CD8-positive, alpha-beta memory T cell (primary cell): ENCODE results near the gene RBM4. TPM values are rescaled to one million over a fixed set of nuclear protein-coding genes. Genes with fewer than 3 reads are reported as not detected.
"Not testable (repeated sequence)": the region's sequence is repeated elsewhere in the genome, so short reads cannot be mapped to it uniquely, and the experiment has no call there.

Source experiments
- CTCF ChIA-PET: fragments of 350-600 bp; sonication (Branson Sonifier 250); formaldehyde crosslinking; loops from one replicate; lab custom pipeline; 2021; ENCODE audit warnings: antibody characterized with exemption; lab: Charles Lee
- POLR2A ChIA-PET: fragments of 350-600 bp; sonication (Branson Sonifier 250); formaldehyde crosslinking; loops from one replicate; lab custom pipeline; 2021; ENCODE audit warnings: antibody characterized with exemption; lab: Charles Lee
- DNase-seq, 5 donors: peaks; one replicate each; pipeline versions ENCODE4 v3.0.0 to v3.0.0-alpha.2; 2020 to 2022; ENCODE audit warnings: mixed read lengths in 1 of 5
- H3K27ac ChIP-seq: one replicate; pipeline ENCODE4 v1.7.0; 2013; ENCODE audit warnings: low read depth, mild to moderate bottlenecking, low read length, moderate library complexity
- H3K27me3 ChIP-seq: 2 replicates; pipeline ENCODE4 v1.7.0; 2013; ENCODE audit warnings: low read length, mild to moderate bottlenecking; ENCODE audit not compliant: insufficient read depth, poor library complexity, severe bottlenecking
- H3K36me3 ChIP-seq: 2 replicates; pipeline ENCODE4 v1.7.0; 2013; ENCODE audit warnings: mild to moderate bottlenecking, low read length, moderate library complexity; ENCODE audit not compliant: insufficient read depth
- H3K4me1 ChIP-seq: 2 replicates; pipeline ENCODE4 v1.7.0; 2013; ENCODE audit warnings: mild to moderate bottlenecking, low read length, moderate library complexity; ENCODE audit not compliant: insufficient read depth
- H3K4me3 ChIP-seq: 2 replicates; pipeline ENCODE4 v1.7.0; 2013; ENCODE audit warnings: mild to moderate bottlenecking, low read length
- H3K9me3 ChIP-seq: 2 replicates; pipeline ENCODE4 v1.7.0; 2013; ENCODE audit warnings: mild to moderate bottlenecking, low read length
- H3K27ac Mint-ChIP-seq, 8 donors: one replicate each; pipeline ENCODE4 v1.8.0; 2020 to 2021; ENCODE audit warnings: mixed read lengths in 8 of 8, mild to moderate bottlenecking in 6 of 8, inconsistent platforms in 3 of 8, moderate library complexity in 3 of 8
- H3K27me3 Mint-ChIP-seq, 2 donors: one replicate each; pipeline ENCODE4 v1.8.0; 2020 to 2021; ENCODE audit warnings: mixed read lengths in 2 of 2, mild to moderate bottlenecking in 1 of 2, moderate library complexity in 1 of 2
- H3K36me3 Mint-ChIP-seq, 3 donors: one replicate each; pipeline ENCODE4 v1.8.0; 2020 to 2021; ENCODE audit warnings: mixed read lengths in 3 of 3, inconsistent platforms in 1 of 3, mild to moderate bottlenecking in 1 of 3
- H3K4me1 Mint-ChIP-seq, 3 donors: one replicate each; pipeline ENCODE4 v1.8.0; 2020 to 2021; ENCODE audit warnings: mixed read lengths in 3 of 3, inconsistent platforms in 1 of 3, mild to moderate bottlenecking in 1 of 3
- H3K4me3 Mint-ChIP-seq, 7 donors: one replicate each; pipeline ENCODE4 v1.8.0; 2020 to 2021; ENCODE audit warnings: mixed read lengths in 7 of 7, mild to moderate bottlenecking in 6 of 7, moderate library complexity in 4 of 7, inconsistent platforms in 2 of 7
- H3K9me3 Mint-ChIP-seq, 5 donors: one replicate each; pipeline ENCODE4 v1.8.0; 2020 to 2022; ENCODE audit warnings: mixed read lengths in 5 of 5, mild to moderate bottlenecking in 3 of 5, moderate library complexity in 2 of 5, inconsistent platforms in 1 of 5
- polyA plus RNA-seq: library from polyadenylated mRNA; unstranded; fragments of 300-500 nt; fragmentation: Illumina TruSeq; gene quantifications from one replicate; pipeline ENCODE4 v1.2.3, GENCODE V29; 2021
- total RNA-seq, 2 experiments: library from RNA; stranded (reverse); gene quantifications; one replicate each; pipeline ENCODE4 v1.2.3, GENCODE V29; 2021

The RBM4 gene
- 100 to 1,000 TPM; 115 to 124 TPM for total RNA-seq
- polyA plus RNA-seq, result 224 TPM

GRCh38 chr11:66638177-66639065 lies at the start of gene RBM4:
RBM4 (plus strand) TSS chr11:66638703; CDS start chr11:66639712, 1,009 bp downstream.
- Mint-ChIP-seq H3K27ac (peak within 1 kb of the TSS; percentile 93 to 99 (median 98)), H3K36me3 (peaks cover 13 to 68% (median 29%) of the 10 kb centered on the region in 3 donors), H3K9me3 (no peaks in the 10 kb centered on the region), H3K4me3 (peak within 1 kb of the TSS; percentile 93 to 100 (median 97)), H3K27me3 (peaks cover 0 to 6% of the 10 kb centered on the region in 2 donors), H3K4me1 (peaks cover 63 to 73% (median 70%) of the 10 kb centered on the region in 3 donors)
- Histone ChIP-seq H3K36me3 (peaks cover 37% of the 10 kb centered on the region), H3K4me3 (peak within 1 kb of the TSS; percentile 92), H3K27me3 (no peaks in the 10 kb centered on the region), H3K27ac (peak within 1 kb of the TSS; percentile 92), H3K4me1 (peaks cover 45% of the 10 kb centered on the region), H3K9me3 (no peaks in the 10 kb centered on the region)
- ChIA-PET CTCF (interaction anchor here (0.6 to 3.5 kb wide), 17 partner anchors 9 to 1521 kb away, joined by 3 to 30 read pairs (median 7); partner anchors contain the start of genes CCDC87, CCS, RBM14 and RBM4B), POLR2A (interaction anchor here (0.6 to 5.1 kb wide), 21 partner anchors 9 to 349 kb away, joined by 3 to 153 read pairs (median 5); partner anchors contain the start of genes CCDC87, CCS, PELI3 and RBM14)
- peak; percentile 92 to 99 (median 97) for DNase-seq

- Mint-ChIP-seq H3K27ac (peak overlapping the region in 1 of 8 donors; percentile 24), H3K4me1 (peaks cover 17 to 20% (median 17%) of the 10 kb centered on the region in 3 donors)
- CTCF ChIA-PET, result interaction anchor here (1.1 kb wide), 1 partner anchor 10 kb away, joined by 3 read pairs; no protein-coding TSS in a partner anchor
- H3K9me3 ChIP-seq, H3K9me3 Mint-ChIP-seq, DNase-seq, H3K36me3 ChIP-seq, H3K27ac ChIP-seq, H3K4me3 Mint-ChIP-seq, H3K27me3 ChIP-seq, H3K36me3 Mint-ChIP-seq, H3K27me3 Mint-ChIP-seq, H3K4me3 ChIP-seq: not testable (repeated sequence)
- peaks cover 14% of the 10 kb centered on the region for H3K4me1 ChIP-seq
- POLR2A ChIA-PET, result interaction anchor here (0.6 kb wide), 2 partner anchors 147 to 682 kb away, joined by 3 read pairs; no protein-coding TSS in a partner anchor
Measured at GRCh38 chr11:66589315-66589714, 49.2 kb upstream of the RBM4 start.

- Mint-ChIP-seq H3K4me3 (peak overlapping the region in 1 of 7 donors; percentile 65), H3K27ac (peak overlapping the region in 4 of 8 donors; percentile 11 to 78 (median 36)), H3K9me3 (no peaks in the 10 kb centered on the region), H3K4me1 (peaks cover 23 to 25% (median 24%) of the 10 kb centered on the region in 3 donors), H3K27me3 (peaks cover 0 to 3% of the 10 kb centered on the region in 2 donors), H3K36me3 (peaks cover 0 to 7% (median 0%) of the 10 kb centered on the region in 3 donors)
- no peak overlapping the region for H3K27ac ChIP-seq
- no peak overlapping the region for H3K4me3 ChIP-seq
- H3K4me1 ChIP-seq, result peaks cover 22% of the 10 kb centered on the region
- H3K9me3 ChIP-seq, result no peaks in the 10 kb centered on the region
- DNase-seq, result no peak
- no peaks in the 10 kb centered on the region for H3K27me3 ChIP-seq
- POLR2A ChIA-PET, result interaction anchor here (0.6 to 1.3 kb wide), 4 partner anchors 46 to 681 kb away, joined by 3 to 4 read pairs (median 3); partner anchors contain the start of gene PELI3
- CTCF ChIA-PET, result interaction anchor here (1.1 to 3.2 kb wide), 4 partner anchors 11 to 151 kb away, joined by 3 to 21 read pairs (median 4); partner anchors contain the start of genes MRPL11, RBM14 and RBM4B
- no peaks in the 10 kb centered on the region for H3K36me3 ChIP-seq
Measured at GRCh38 chr11:66589996-66590675, 48.4 kb upstream of the RBM4 start.

- CTCF ChIA-PET, result interaction anchor here (1.4 to 3.2 kb wide), 4 partner anchors 25 to 152 kb away, joined by 4 to 21 read pairs (median 6); partner anchors contain the start of genes MRPL11, RBM14 and RBM4B
- peaks cover 0 to 3% of the 10 kb centered on the region in 2 donors for H3K27me3 Mint-ChIP-seq
- Histone ChIP-seq H3K9me3 (no peaks in the 10 kb centered on the region), H3K4me1 (peaks cover 25% of the 10 kb centered on the region), H3K27ac (no peak overlapping the region), H3K36me3 (no peaks in the 10 kb centered on the region), H3K4me3 (no peak overlapping the region), H3K27me3 (no peaks in the 10 kb centered on the region)
- peaks cover 0 to 8% (median 0%) of the 10 kb centered on the region in 3 donors for H3K36me3 Mint-ChIP-seq
- no peak for DNase-seq
- H3K9me3 Mint-ChIP-seq, result no peaks in the 10 kb centered on the region
- POLR2A ChIA-PET, result interaction anchor here (1.2 to 1.3 kb wide), 2 partner anchors 47 to 125 kb away, joined by 3 to 4 read pairs; partner anchors contain the start of gene PELI3
- H3K4me1 Mint-ChIP-seq, result peaks cover 31 to 34% (median 32%) of the 10 kb centered on the region in 3 donors
- H3K27ac Mint-ChIP-seq, result peak overlapping the region in 5 of 8 donors; percentile 35 to 100 (median 38)
- peak overlapping the region in 1 of 7 donors; percentile 20 for H3K4me3 Mint-ChIP-seq
Measured at GRCh38 chr11:66591175-66591574, 47.3 kb upstream of the RBM4 start.

GRCh38 chr11:66592457-66593302 lies 45.8 kb upstream of the RBM4 start, which contains the start of the genes CCDC87 and CCS:
CCDC87 (minus strand) TSS chr11:66593063; CDS start chr11:66593015, 48 bp downstream.
CCS (plus strand) TSS chr11:66593185; CDS start chr11:66593262, 77 bp downstream.
- peak; percentile 96 to 100 (median 99) for DNase-seq
- Histone ChIP-seq H3K4me3 (peak within 1 kb of the TSS; percentile 96), H3K9me3 (no peaks in the 10 kb centered on the region), H3K27me3 (no peaks in the 10 kb centered on the region), H3K4me1 (peaks cover 25% of the 10 kb centered on the region), H3K36me3 (no peaks in the 10 kb centered on the region), H3K27ac (peak within 1 kb of the TSS; percentile 80)
- Mint-ChIP-seq H3K27me3 (peaks cover 0 to 3% of the 10 kb centered on the region in 2 donors), H3K36me3 (peaks cover 0 to 8% (median 0%) of the 10 kb centered on the region in 3 donors), H3K4me3 (peak within 1 kb of the TSS; percentile 84 to 100 (median 99)), H3K4me1 (peaks cover 31 to 38% (median 37%) of the 10 kb centered on the region in 3 donors), H3K27ac (peak within 1 kb of the TSS; percentile 81 to 100 (median 100)), H3K9me3 (no peaks in the 10 kb centered on the region)
- ChIA-PET POLR2A (interaction anchor here (0.7 to 2.4 kb wide), 4 partner anchors 24 to 85 kb away, joined by 6 to 19 read pairs (median 11); partner anchors contain the start of genes RBM14, RBM4 and RBM4B), CTCF (interaction anchor here (0.8 to 3.2 kb wide), 11 partner anchors 11 to 114 kb away, joined by 3 to 21 read pairs (median 4); partner anchors contain the start of genes CTSF, RBM4 and RBM4B)

GRCh38 chr11:66593303-66593635 lies 45.2 kb upstream of the RBM4 start:
- peaks cover 31 to 38% (median 37%) of the 10 kb centered on the region in 3 donors for H3K4me1 Mint-ChIP-seq
- H3K27me3 Mint-ChIP-seq, result peaks cover 0 to 3% of the 10 kb centered on the region in 2 donors
- DNase-seq, result no peak
- peak overlapping the region; percentile 81 to 100 (median 100) for H3K27ac Mint-ChIP-seq
- Histone ChIP-seq H3K27ac (peak overlapping the region; percentile 80), H3K36me3 (no peaks in the 10 kb centered on the region), H3K4me3 (peak overlapping the region; percentile 96), H3K27me3 (no peaks in the 10 kb centered on the region), H3K9me3 (no peaks in the 10 kb centered on the region), H3K4me1 (peaks cover 25% of the 10 kb centered on the region)
- peak overlapping the region; percentile 84 to 100 (median 99) for H3K4me3 Mint-ChIP-seq
- peaks cover 0 to 8% (median 0%) of the 10 kb centered on the region in 3 donors for H3K36me3 Mint-ChIP-seq
- POLR2A ChIA-PET, result interaction anchor here (1.4 to 2.4 kb wide), 3 partner anchors 23 to 85 kb away, joined by 9 to 19 read pairs (median 13); partner anchors contain the start of genes RBM14, RBM4 and RBM4B
- no peaks in the 10 kb centered on the region for H3K9me3 Mint-ChIP-seq
- CTCF ChIA-PET, result interaction anchor here (0.8 to 3.2 kb wide), 9 partner anchors 14 to 85 kb away, joined by 3 to 21 read pairs (median 5); partner anchors contain the start of genes CTSF, RBM4 and RBM4B
